Measurements from ENCODE around the gene SRPK2.

DNA sequence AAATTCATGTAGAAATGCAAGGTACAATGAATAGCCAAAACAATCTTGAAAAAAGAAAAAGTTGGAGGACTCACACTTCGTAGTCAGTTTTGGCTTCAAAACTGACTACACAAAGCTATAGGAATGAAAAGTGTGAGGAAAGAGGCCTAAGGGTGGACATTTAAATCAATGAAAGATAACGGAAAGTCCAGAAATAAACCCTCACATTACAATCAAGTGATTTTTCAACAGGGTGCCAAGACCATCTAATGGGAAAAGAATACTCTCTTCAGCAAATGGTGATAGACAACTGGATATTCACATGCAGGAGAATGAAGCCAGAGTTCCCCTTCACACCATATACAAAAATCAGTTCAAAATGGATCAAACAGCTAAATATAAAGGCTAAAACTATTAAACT lies 106.8 kb downstream of the SRPK2 start:
- TF ChIP-seq, protein P1, sequence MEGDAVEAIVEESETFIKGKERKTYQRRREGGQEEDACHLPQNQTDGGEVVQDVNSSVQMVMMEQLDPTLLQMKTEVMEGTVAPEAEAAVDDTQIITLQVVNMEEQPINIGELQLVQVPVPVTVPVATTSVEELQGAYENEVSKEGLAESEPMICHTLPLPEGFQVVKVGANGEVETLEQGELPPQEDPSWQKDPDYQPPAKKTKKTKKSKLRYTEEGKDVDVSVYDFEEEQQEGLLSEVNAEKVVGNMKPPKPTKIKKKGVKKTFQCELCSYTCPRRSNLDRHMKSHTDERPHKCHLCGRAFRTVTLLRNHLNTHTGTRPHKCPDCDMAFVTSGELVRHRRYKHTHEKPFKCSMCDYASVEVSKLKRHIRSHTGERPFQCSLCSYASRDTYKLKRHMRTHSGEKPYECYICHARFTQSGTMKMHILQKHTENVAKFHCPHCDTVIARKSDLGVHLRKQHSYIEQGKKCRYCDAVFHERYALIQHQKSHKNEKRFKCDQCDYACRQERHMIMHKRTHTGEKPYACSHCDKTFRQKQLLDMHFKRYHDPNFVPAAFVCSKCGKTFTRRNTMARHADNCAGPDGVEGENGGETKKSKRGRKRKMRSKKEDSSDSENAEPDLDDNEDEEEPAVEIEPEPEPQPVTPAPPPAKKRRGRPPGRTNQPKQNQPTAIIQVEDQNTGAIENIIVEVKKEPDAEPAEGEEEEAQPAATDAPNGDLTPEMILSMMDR (IDR thresholded peaks at IDR 0.05; ENCODE audit: insufficient read depth, low read depth, low read length): no peak
- TF ChIP-seq EZH2 (IDR thresholded peaks at IDR 0.05; ENCODE audit: insufficient read depth, low read length): no peak

Measured in astrocyte (in vitro differentiated cells and primary cell).